H1 (cell line): ENCODE measurements around the gene HIPK2.

Experiments
- ATF3 ChIP-seq: IDR thresholded peaks from 2 replicates; pipeline ENCODE4 v1.6.1; 2011; ENCODE audit warnings: low read depth, mild to moderate bottlenecking, low read length; ENCODE audit not compliant: insufficient read depth
- EZH2 ChIP-seq: fragments of 200-600 bp; sonication (generic); IDR thresholded peaks from 2 replicates; pipeline ENCODE4 v1.7.1; 2012; ENCODE audit warnings: low read depth, mild to moderate bottlenecking, moderate library complexity, low read length, inconsistent platforms; ENCODE audit not compliant: severe bottlenecking
- GABPA ChIP-seq: IDR thresholded peaks from 2 replicates; pipeline ENCODE4 v1.6.1; 2011; ENCODE audit warnings: mild to moderate bottlenecking, low read length, moderate library complexity, borderline replicate concordance; ENCODE audit not compliant: insufficient read depth
- JUND ChIP-seq: IDR thresholded peaks from 2 replicates; pipeline ENCODE4 v1.6.1; 2011; ENCODE audit warnings: mild to moderate bottlenecking, improper control_type of control experiment, low read length
- POLR2A ChIP-seq, 2 experiments: IDR thresholded peaks; 1 replicate in 1 of 2; 2 replicates in 1 of 2; pipeline ENCODE4 v1.6.1; 2011; ENCODE audit warnings: low read depth in 2 of 2, low read length in 2 of 2, mild to moderate bottlenecking in 2 of 2; ENCODE audit errors: control extremely low read depth in 1 of 2
- POLR2AphosphoS5 ChIP-seq: IDR thresholded peaks from 2 replicates; pipeline ENCODE4 v1.6.1; 2011; ENCODE audit warnings: low read depth, low read length
- RFX5 ChIP-seq: IDR thresholded peaks from 2 replicates; pipeline ENCODE4 v1.6.1; 2011; ENCODE audit warnings: low read depth, low read length, improper control_type of control experiment, borderline replicate concordance
- SIRT6 ChIP-seq: IDR thresholded peaks from one replicate; pipeline ENCODE4 v1.7.1; 2012; ENCODE audit warnings: low read length, inconsistent platforms
- SP1 ChIP-seq: IDR thresholded peaks from 2 replicates; pipeline ENCODE4 v1.6.1; 2011; ENCODE audit warnings: low read depth, low read length
- TAF1 ChIP-seq: IDR thresholded peaks from 2 replicates; pipeline ENCODE4 v1.6.1; 2011; ENCODE audit warnings: mild to moderate bottlenecking, low read depth, low read length
- USF2 ChIP-seq: IDR thresholded peaks from 2 replicates; pipeline ENCODE4 v1.6.1; 2011; ENCODE audit warnings: low read length, improper control_type of control experiment
- ZNF274 ChIP-seq: IDR thresholded peaks from 2 replicates; pipeline ENCODE4 v1.7.0; 2012; ENCODE audit warnings: low read length, borderline replicate concordance; ENCODE audit errors: extremely low read depth
- TF ChIP-seq, protein P1 (sequence below), 3 experiments: IDR thresholded peaks; 1 replicate in 2 of 3; 2 replicates in 1 of 3; pipeline versions ENCODE4 v1.5.1 to v1.6.1; 2011; ENCODE audit warnings: low read length in 3 of 3, mild to moderate bottlenecking in 3 of 3, inconsistent platforms in 2 of 3, low read depth in 1 of 3, moderate library complexity in 1 of 3; ENCODE audit not compliant: insufficient read depth in 1 of 3; ENCODE audit errors: control extremely low read depth in 1 of 3

DNA sequence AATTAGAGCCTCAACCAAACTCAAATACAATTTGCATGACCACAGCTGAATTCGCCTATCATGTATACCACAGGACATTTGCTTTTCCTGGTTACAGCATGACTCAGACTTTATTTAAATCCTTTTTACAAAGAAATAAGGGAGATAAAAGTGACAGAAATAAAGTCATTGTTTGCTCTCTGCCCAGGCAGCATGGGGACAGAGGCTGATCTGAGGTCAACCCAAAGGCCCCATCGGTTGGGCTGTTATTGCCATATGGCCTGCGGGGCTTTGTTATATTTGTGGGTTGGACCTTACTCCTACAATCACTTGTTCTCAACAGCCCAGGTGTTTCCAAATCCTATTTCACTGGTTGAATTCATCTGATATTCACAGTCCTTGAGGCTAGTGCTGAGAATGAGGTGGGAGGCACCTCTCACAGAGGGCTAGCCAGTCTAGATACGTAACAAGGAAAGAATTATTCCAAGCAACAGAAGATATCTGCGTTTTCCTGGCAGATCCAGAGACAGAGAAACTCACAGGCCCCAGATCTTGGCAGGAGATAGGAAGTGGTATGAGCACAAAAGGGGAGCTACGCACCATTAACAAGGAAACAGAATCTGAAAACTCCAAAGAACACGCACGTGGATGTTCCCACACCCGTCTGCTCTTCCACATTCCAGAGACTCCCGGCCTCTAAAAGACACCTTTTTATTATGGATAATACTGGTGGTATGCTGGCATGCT is 117.3 kb downstream of the HIPK2 start:
- TF ChIP-seq, protein P1, sequence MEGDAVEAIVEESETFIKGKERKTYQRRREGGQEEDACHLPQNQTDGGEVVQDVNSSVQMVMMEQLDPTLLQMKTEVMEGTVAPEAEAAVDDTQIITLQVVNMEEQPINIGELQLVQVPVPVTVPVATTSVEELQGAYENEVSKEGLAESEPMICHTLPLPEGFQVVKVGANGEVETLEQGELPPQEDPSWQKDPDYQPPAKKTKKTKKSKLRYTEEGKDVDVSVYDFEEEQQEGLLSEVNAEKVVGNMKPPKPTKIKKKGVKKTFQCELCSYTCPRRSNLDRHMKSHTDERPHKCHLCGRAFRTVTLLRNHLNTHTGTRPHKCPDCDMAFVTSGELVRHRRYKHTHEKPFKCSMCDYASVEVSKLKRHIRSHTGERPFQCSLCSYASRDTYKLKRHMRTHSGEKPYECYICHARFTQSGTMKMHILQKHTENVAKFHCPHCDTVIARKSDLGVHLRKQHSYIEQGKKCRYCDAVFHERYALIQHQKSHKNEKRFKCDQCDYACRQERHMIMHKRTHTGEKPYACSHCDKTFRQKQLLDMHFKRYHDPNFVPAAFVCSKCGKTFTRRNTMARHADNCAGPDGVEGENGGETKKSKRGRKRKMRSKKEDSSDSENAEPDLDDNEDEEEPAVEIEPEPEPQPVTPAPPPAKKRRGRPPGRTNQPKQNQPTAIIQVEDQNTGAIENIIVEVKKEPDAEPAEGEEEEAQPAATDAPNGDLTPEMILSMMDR (IDR thresholded peaks at IDR 0.05; ENCODE audit: control extremely low read depth in 1 of 3, insufficient read depth in 1 of 3, low read depth in 1 of 3, low read length in 3 of 3): no peak
- TF ChIP-seq RFX5: no peak
- no peak for TF ChIP-seq POLR2A (IDR thresholded peaks at IDR 0.05; ENCODE audit: control extremely low read depth in 1 of 2, low read depth in 2 of 2, low read length in 2 of 2)
- TF ChIP-seq EZH2: no peak
- TF ChIP-seq ATF3: no peak
- TF ChIP-seq JUND: no peak
- no peak for TF ChIP-seq POLR2AphosphoS5
- TF ChIP-seq SP1: no peak
- no peak for TF ChIP-seq USF2
- TF ChIP-seq SIRT6: no peak
- no peak for TF ChIP-seq TAF1
- TF ChIP-seq ZNF274: no peak
- no peak for TF ChIP-seq GABPA
